KG1 (cell line): ENCODE measurements around the gene MIEF1.

Experiments
- DNase-seq: peaks from one replicate; lab custom pipeline; 2025; lab: John Stamatoyannopoulos, UW

The MIEF1 gene

DNA sequence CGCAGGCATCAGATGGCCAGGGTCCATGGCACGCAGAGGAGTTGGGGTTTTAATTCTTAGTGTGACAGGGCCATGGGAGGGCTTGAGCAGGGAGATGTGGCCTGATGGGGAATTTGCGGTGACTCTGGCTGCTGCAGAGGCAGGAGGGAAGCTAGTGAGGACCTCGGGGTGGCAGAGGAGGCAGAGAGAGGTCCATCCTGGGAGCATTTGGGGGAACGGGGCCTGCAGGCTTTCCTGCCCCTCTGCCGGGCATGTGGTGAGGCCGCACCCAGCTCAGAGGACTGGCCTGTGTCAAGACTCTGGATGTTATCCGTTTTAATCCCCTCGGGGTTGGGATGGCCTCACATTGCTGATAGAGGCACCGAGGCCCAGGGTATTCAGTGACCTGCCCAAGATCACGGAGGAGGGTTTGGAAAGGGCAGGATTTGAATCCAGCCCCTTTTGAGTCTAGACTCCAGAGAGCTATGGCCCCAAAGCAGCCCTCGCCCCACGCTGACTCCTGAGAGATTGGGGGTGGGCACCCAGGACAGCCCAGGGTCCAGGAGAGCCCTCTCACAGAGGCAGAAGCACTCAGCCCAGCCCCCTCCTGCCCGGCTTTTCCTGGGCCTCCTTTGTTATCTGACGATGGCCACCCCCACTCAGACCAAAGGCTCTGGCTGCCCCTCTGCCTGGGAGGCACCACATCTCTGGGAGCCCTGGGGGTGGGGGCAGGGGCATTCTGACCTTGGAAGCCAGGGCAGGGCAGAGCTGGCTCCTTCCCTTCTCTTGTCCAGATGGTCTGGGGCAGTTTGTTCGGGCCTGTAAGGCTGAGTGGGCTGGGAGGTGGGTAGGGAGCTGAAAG lies 31.4 kb upstream of the MIEF1 start:
- no peak for DNase-seq

DNA sequence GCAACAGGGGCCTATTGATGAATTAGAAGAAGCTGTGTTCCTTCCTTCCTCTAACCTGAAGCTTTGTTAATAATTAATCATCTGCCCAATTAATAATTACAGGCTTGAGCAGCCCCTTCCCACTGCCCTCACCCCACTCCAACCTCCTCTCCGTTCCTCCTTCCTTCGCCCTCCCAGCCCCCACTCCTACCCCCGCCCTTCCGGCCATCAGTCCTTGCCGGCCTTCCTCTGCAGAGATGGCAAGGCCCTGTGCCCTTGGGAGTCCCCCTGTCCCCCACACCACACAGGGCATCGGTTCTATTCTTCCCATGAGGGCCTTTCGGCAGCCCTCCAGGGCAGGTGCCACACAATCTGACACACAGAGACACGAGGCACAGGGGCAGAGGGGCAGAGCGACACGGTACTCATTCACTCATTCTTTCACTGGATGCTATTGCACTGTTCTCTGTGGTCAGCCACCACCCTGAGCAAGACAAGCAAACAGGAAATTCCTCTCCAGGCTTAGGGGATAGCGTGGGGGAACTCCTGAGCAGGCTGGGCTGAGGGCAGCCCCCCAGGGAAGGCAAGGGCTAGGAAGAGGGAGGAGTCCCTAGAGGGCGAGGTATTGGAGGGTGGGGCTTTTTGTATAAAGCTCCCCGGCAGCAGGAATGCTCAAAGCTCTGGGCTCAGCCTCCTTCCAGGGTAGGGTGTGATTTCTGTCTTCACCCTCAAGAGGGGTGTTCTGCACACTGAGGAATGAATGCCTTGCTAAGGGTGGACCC lies 30.5 kb upstream of the MIEF1 start:
- DNase-seq: no peak

DNA sequence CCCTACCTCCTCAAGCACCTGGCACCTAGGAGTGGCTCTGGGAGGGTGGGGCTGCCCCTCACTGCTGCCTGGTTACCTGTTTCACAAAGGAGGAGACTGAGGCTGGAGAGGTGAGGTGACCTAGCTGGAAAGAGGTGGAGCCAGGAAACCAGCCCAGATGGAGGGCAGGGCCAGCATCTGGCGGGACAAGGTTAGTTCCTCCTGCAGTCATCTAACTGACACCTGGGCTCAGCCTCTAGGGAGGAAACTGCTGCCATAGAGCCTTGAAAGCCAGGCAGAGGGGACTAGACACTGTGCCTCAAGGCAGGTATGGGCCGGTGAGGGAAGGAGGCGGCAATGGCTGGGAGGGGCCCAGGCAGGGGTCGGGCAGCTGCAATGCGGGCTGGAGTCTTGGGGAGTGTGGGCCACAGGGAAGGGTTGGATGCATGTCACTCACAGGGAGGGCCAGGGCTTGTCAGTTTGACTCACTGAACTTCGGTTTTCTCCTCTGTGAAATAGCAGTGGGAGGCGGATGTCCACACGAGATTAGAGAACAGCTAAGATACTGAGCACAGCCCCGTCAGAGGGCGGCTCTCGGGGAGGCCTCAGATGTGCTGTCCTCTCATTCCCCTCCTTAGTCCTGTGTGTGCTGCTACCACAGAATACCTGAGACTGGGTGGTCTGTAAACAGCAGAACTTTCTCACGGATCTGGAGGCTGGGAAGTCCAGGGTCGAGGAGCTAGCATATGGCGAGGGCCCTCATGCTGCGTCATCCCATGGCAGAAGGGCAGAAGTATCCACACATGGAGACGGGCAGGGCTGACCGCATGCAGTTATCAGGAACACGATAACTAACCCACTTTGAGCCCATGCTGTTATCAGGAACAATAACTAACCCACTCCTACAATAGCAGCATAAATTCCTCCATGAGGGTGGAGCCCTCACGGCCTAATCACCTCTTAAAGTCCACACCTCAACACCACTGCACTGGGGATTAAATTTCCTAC lies 29.2 kb upstream of the MIEF1 start:
- no peak for DNase-seq

DNA sequence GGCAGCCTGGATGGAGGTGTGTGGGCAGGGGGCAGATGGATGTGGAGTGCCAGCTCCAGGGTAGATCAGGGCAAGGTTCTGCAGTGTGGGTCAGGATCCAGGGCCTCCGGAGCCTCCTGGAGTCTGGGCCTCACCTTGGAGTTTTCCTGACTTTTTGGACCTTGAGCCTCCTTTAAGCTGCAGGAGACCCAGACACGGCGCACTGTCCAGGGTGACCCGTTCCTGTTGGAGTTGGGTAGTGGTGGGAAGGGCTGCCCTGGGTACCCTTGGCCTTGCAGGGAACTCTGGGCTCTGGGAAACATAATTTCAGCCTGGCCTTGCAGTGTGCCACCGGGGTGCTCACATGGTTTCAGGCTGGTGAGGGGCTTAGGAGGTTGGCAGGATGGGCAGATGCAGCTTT lies 28.2 kb upstream of the MIEF1 start:
- DNase-seq: no peak

DNA sequence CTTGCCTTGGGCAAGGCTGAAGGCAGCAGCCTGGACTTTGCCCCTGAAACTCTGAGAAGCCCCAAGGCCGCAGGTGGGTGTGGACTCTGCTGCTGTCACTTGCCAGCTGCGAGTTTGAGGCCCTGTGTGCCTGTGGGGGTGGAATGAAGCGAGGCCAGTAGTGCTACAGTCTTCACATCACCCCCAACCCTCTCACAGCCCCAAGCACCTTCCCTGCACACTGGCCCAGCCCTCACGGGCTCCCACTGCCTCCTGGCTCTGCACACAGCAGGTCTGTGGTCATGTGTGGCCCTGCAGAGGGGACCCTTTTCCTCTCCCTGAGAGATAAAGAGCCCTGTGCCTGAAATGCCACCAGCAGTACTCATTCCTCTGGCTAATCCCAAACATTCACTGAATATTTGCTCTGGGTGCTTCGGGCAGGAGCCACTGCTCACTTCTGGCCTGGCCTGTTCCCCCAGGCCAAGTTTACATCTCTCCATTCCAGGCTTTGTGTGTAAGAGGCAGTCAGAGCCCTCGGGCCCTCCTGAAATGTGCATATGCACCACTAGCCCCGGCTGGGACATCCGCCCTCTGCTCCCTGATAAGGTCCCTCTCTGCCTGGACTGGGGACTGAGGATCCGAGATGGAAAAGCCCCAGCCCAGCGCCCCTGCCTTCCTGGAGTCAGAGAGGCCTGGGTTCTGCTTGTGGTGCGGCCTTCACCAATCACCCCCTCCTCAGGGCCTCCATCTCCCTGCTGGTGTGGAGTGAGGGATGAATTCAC lies 27.6 kb upstream of the MIEF1 start:
- DNase-seq: no peak

DNA sequence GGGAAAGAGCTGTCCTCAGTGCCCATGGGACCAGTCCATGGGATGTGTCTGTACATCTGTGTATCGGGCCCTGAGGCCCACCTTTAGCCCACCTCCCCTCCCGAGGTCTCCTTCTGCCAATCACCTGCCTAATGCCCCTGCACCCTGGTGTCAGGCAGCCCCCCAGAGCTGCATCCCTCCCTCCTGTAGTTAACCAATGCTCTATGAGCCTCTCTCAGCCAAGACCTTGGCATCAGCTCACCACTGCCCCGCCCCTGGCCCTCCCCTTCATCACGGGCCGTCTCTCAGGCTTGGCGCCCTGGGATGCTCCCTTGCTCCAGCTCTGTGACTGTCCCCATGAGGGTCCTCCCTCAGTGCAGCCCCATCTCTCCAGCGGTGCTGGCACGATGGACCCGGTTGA lies 26.8 kb upstream of the MIEF1 start:
- no peak for DNase-seq

DNA sequence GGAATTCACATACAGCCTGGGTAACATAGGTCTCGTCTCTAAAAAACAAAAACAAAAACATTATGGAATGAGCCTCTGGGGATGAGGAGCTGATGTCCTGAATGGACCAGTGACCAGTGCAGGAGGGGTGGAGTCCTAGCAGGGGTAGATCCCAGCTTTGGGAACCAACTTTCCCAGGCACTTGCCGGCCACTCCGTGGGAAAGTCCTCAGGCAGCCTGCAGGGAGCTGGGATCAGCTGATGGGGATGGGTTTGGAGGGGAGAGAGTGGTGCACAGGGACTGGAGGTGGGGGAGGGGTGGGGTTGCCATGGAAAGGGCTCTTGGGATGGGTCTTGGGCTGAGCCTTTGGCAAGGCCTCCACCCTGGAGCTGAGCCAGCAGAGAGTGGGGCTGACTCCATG lies 26.2 kb upstream of the MIEF1 start:
- no peak for DNase-seq

DNA sequence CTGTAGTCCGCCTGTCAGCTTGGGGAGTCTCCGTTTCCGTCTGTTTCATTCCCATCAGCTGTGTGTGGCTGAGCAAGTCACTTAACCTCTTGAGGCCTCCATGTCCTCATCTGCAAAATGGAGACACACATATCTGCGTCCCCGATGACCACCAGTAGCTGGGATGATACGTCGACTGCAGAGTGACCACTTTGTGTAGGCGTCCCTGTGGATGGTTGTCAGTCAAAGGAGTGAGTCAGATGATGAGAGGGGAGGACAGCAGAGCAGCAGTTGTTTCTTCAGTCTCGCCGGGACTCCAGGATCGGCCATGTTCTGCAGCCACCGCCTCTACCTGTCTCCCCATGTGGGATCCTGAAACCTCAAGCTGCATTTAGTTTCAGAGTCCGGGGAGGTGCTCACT lies 25.4 kb upstream of the MIEF1 start:
- DNase-seq: no peak

DNA sequence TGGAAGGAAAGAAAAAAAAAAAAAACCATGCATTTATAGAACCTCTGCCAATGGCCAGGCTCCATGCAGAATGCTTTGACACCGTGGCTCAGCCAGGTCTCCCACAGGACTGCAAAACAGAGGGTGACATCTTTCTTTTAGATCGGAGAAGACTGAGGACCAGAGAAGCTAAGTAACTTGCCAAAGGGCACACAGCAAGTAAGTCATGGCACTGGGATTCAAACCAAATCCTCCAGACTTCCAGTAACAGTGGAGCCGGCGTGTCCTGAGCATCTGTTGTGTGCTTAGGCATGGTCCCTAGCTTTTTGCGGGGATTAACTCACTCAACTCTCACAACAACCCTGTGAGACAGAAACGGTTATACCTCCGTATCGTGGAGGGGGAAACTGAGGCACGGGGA lies 24.5 kb upstream of the MIEF1 start:
- DNase-seq: no peak

DNA sequence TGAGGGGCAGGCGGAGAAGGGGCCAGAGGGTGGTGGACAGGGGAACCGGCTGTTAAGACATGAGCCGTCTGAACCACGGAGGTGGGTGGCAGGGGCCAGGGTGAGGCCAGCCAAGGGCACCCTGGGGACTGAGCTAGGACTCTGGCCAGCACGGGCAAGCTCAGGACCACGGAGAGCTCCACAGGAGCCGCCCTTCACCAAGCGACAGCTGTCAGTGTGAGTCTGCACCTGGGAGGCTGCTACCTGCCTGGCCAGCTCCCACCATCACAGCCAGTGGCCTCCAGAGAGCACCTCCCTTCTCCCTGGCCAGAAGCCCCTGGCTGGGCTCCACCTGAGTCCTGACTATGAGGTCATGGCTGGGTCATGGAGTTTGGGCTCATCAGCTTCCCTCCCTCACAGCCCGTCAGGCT lies 23.6 kb upstream of the MIEF1 start:
- DNase-seq: no peak

DNA sequence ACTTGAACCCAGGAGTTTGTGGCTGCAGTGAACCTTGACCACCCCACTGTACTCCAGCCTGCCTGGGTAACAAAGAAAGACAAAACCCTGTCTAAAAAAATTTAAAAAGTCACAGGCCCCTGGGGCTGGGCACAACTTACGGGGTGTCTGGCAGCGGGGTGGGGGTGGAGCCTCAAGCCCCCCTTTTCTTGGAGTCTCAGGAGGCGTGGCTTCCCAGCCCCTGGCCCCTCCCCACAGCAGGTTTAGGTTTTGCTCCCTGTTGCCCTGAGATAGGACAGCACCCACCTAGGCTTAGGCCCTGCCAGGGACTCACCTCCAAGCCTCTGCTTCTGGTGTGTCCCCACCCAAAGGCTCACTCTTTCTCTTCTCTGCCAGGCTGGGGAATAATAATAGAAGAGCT lies 22.8 kb upstream of the MIEF1 start:
- DNase-seq: no peak

DNA sequence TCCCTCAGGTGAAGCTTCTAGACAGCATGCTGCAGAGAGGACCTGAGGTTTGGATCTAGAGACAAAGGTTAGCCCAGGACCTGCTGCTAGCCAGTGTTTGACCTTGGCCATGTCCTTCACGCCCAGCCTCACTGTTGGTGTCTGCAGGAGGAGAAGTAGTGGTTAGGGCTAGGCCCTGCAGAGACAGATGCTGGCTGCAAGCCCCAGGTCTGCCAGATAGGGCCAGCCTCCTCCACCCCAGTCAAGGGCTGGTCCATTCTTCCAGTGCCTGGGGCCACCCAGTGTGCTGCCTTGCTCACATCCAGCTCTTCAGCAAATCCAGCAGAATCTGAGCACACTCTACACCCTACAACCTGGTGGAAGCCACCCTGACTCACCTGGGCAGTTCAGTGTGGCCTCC lies 21.5 kb upstream of the MIEF1 start:
- no peak for DNase-seq

DNA sequence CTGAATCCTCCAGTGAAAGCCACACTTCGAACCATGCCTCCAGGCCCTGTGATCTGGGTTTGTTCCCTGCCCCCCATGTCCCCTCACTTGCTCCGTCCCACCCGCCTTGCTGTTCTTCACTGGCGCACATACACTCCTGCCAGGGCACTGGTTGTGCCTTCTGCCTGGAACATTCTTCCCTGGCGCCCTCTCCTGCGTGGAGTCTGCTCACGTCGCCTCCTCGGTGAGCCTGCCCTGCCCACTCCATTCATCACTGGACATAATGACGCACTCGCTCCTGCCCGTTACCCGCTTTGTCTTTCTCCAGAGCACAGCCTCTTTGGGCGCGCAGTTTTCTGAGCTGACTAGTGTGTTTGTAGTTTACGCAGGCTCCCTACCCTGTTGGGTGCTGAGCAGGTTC lies 21.0 kb upstream of the MIEF1 start:
- DNase-seq: no peak

DNA sequence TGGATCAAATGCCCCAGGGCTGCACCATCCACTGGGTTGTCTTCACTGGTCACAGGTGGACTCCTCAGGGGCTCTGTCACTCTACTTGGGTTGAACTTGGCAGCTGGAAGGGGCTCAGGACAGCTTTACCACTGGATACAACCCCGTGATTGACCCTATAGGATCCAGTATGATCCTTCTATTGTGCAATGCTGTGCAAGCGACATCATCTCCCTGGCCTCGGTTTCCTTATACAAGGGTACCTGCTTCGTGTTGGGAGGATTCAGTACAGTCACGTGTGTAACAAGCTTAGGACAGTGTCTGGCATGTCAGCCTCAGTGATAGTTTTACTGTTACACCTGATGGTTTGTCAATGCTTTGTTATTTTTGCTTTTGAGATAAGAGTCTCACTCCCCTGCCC lies 20.5 kb upstream of the MIEF1 start:
- no peak for DNase-seq

DNA sequence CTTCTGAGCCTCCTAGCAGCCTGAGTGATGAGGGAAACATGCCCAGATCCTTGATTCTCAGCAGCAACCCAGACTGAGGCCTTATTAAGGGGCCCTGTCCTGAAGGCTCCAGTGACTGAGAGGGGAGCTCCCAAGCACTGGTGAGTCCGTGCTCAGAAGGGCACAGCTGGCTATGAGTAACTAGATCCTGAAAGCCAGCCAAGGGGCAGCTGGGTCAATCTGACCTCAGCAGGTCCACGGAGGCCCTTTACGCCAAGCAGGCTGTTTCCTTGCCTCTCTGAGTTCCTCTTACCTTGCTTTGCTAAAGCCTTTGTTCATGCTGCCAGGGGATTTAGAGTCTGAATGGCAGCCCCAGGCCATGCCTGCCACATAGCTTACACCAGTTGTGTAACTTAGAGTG lies 19.3 kb upstream of the MIEF1 start:
- no peak for DNase-seq

DNA sequence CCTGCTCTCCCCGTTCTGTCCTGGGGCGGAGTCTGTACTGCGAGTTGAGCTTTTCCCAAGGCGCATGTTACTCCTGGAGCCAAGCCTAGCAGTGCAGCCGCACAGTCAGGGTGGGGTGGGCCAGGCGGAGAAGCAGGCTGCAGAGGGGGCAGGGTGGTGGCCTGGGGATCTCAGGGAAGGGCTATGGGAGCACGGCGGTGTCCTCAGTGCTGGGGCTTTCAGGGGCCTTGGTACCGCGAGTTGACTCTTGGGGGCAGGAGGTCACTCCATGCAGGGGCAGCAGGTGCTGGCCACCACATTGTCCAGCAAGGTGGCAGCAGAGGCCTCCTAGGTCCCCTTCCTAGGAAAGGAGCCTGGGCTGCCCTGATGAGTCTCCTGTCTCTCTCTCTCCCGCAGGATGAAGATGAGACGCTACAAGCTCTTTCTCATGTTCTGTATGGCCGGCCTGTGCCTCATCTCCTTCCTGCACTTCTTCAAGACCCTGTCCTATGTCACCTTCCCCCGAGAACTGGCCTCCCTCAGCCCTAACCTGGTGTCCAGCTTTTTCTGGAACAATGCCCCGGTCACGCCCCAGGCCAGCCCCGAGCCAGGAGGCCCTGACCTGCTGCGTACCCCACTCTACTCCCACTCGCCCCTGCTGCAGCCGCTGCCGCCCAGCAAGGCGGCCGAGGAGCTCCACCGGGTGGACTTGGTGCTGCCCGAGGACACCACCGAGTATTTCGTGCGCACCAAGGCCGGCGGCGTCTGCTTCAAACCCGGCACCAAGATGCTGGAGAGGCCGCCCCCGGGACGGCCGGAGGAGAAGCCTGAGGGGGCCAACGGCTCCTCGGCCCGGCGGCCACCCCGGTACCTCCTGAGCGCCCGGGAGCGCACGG lies 14.9 kb upstream of the MIEF1 start:
- DNase-seq: no peak

DNA sequence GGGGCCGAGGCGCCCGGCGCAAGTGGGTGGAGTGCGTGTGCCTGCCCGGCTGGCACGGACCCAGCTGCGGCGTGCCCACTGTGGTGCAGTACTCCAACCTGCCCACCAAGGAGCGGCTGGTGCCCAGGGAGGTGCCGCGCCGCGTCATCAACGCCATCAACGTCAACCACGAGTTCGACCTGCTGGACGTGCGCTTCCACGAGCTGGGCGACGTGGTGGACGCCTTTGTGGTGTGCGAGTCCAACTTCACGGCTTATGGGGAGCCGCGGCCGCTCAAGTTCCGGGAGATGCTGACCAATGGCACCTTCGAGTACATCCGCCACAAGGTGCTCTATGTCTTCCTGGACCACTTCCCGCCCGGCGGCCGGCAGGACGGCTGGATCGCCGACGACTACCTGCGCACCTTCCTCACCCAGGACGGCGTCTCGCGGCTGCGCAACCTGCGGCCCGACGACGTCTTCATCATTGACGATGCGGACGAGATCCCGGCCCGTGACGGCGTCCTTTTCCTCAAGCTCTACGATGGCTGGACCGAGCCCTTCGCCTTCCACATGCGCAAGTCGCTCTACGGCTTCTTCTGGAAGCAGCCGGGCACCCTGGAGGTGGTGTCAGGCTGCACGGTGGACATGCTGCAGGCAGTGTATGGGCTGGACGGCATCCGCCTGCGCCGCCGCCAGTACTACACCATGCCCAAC lies 14.1 kb upstream of the MIEF1 start:
- DNase-seq: no peak

DNA sequence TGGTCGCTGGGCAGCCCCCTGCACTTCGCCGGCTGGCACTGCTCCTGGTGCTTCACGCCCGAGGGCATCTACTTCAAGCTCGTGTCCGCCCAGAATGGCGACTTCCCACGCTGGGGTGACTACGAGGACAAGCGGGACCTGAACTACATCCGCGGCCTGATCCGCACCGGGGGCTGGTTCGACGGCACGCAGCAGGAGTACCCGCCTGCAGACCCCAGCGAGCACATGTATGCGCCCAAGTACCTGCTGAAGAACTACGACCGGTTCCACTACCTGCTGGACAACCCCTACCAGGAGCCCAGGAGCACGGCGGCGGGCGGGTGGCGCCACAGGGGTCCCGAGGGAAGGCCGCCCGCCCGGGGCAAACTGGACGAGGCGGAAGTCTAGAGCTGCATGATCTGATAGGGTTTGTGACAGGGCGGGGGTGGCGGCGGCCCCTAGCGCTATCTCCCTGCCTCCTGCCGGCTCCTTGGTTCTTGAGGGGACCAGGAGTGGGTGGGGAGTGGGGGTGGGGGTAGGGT lies 13.5 kb upstream of the MIEF1 start:
- no peak for DNase-seq
